ENCODE data around the gene SAMD7.
A peak's percentile ranks its signal among the peaks of the same experiment; 100 is the strongest.

SAMD7 gene

DNA sequence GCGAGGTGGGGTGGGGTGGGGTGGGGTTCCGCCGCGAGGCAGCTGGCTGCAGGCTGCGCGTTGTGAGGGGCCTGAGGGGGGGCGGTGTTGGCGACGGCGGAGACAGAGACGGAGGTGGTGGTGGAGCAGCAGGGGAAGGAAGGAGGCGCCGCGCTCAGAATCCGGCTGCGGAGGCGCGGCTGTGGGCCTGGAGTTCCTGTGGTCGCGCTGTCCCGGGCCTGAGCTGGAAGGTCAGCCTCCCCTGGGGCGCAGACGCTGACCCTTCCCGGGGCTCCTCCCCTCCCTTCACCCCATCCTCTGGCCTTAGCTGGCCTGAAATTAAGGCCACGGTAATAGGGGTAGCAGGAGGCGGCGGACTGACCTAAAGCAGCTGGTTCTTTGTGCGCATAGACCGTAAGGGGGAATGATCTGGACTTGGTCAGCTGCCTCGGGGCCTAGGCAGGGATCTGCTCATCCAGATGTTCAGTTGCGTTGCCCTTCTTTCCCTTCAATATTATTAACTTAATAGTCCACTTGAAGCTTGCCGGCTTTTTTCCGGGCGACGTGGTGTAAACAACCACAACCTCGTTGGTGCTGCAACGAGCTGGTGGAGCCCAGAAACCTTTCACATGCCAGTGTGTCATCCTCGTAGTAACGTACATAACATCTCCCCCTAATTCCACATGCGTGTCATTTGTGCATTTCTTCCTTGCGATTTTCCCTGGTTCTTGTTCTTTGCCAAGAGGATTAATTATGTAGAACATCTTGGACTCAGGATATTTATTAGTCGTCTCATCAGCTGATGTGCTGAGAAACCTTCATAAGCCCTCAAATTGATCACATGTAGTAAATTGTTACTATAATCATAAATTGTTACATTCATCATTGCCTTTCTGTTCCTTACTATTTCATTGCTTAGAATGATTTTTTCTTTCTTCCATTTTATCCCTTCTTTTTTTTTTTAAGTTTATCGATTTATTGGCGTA is 55.9 kb downstream of the SAMD7 start:
- DNase-seq = peak; percentile 30

DNA sequence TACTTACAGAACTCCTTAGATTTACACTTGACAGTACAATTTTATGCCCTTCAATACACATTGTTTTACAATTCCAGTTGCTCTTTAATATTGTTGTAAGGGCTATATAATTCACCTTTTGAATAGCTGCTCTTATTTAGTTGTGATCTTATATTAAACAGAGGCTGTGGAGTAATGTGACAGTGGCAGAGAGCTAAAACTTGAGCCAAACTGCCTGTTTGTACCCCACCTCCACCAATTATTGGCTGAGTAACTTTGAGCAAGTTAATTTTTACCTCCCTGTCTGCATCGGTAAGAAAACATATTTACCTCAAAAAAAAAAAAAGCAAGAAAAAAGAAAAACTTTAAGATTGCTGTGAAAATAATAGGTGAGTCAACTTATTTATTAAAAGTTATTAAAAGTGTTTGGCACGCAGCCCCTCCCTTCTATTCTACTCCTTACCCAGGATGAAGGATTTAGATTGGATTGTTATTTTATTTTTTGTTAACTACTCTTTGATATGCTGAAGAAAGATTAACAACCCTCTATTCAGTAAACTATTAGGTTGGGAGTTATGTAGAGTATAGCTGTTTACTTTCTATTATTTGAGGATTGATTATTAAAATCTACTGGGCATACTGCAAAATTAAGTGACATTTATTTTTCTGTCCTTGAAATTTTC is 57.0 kb downstream of the SAMD7 start:
- no peak for DNase-seq

DNA sequence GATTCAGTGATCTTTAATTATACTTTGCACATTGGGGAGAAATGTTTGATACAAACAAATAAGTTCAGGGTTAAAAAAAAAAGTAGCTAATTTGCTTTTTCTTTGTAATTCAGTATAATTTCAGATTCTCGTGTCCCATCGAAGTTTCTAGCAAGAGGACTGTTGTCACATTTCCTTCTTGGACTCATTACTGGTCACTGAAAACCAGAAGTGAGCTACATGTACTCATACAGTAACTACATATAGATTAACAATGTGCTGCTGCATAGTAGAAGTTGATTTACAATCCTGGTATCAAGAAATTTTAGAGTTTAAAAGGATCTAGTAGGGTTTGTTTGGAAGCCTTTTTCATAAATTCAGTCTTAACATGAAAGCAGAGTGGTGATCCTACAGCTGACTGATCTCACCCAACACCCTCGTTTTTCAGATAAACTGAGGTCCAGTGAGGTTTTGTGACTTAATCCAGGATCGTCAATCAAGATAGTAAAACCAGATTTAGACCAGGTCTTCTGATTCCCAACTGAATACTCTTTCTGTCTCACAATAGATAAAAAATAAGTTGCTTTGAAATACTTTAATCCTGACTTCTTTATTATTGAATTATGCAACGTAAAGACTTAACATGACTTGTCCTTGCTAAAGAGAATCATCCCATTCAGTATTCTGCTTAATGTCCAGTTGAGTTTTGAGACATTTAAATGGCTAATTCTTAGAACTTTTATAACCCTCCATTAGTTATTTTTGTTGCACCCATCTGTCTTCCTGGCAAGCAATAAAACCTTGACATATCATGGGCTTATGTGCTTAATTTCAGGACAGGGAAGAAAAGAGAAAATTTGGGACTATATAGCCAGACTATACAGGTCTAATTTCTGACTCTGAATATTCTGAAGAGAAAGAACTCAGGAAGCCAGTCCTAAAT is 58.1 kb downstream of the SAMD7 start:
- no peak for DNase-seq

DNA sequence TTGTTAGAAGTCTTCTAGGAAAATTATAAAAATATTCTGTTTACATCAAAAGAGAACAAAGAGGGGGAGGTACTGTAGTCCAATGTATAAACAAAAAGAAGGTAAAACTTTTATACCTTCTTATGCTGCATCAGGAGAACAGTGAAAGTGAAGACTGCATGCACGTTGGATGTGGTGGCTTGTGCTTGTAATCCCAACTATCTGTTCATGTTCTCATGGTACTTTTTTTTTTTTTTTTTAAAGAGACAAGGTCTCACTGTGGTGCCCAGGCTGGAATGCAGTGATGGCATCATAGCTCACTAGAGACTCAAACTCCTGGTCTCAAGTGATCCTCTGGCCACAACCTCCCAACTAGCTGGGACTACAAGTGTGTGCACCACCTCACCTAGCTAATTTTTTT is 59.5 kb downstream of the SAMD7 start:
- DNase-seq = no peak

DNA sequence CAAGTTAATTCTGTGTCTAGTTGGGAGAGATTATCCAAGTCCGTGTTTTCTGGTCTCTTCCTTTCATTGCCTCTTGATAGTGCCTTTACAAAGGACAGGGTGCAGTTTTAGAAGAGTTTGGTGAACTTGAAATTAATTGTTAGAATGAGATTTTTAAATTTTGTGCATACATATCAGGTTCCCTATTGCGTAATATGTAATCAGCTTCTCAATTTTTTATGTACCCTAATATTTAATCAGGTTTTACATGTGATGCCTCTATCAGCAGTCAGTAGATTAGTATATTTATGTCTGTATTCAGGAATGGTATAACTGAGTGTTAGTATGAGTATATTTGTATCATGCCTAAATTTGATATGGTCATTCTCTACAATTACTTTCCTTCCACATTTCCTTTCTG is 60.1 kb downstream of the SAMD7 start:
- DNase-seq = no peak

DNA sequence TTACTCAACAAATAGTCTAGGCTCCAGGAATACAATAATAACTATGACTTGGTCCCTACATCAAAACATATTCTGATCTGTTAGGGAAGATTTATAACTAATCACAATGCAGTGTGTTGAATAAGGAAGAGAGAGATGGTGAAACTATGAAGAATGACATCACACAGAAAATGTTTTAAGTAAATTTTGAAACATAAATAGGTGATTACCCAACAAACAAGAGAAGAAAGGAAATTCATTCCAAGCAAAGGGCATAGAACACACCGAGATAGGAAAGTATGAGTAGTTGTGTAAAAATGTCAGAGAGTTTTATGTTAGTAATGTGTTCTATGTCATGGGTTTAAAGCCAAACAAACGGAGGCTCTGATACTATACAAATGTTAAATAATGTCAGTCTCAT is 68.7 kb downstream of the SAMD7 start:
- no peak for DNase-seq

DNA sequence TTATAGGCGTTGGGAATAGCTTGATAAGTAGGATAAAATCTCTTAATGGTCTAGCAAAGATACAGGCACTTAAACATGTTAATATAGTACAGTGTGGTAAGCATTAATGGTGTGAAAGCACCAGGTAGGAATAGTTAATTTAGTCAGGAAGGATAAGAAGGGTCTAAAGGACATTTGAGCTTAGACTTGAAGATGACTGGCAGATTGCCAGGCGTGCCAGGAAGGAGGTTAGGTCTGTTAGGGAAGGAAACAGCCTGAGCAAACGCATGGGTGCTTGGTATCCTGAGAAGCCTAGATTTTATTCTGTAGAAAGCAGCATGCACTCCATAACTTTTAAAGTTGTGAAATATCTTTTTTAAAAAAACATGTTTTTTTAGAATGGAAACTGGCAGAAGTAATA is 72.9 kb downstream of the SAMD7 start:
- no peak for DNase-seq
